22Rv1 (cell line): ENCODE results near the gene CCDC106.

ENCODE experiments used
- H3K27ac ChIP-seq: fragments of 450-650 bp; 2 replicates; pipeline ENCODE4 v1.5.1; 2017
- CTCF ChIP-seq: fragments of 450-650 bp; IDR thresholded peaks from 2 replicates; pipeline ENCODE4 v1.5.1; 2017; ENCODE audit warnings: mild to moderate bottlenecking
- ZFX ChIP-seq: fragments of 450-650 bp; IDR thresholded peaks from 2 replicates; pipeline ENCODE4 v1.6.1; 2017; ENCODE audit warnings: antibody characterized with exemption, borderline replicate concordance

CCDC106 gene

GRCh38 chr19:55660404-55660803, 12.4 kb downstream of the CCDC106 start:
- TF ChIP-seq CTCF = no peak
- no peak for TF ChIP-seq ZFX
- no peak overlapping the region for H3K27ac ChIP-seq

GRCh38 chr19:55660991-55661390, 13.0 kb downstream of the CCDC106 start:
- no peak for TF ChIP-seq CTCF
- no peak for TF ChIP-seq ZFX
- H3K27ac ChIP-seq = no peak overlapping the region

- H3K27ac ChIP-seq = no peak overlapping the region
- TF ChIP-seq ZFX = no peak
- no peak for TF ChIP-seq CTCF
Observed at GRCh38 chr19:55661826-55662225, 13.8 kb downstream of the CCDC106 start.

GRCh38 chr19:55663846-55664536, 16.0 kb downstream of the CCDC106 start:
- no peak overlapping the region for H3K27ac ChIP-seq
- no peak for TF ChIP-seq ZFX
- no peak for TF ChIP-seq CTCF

- no peak overlapping the region for H3K27ac ChIP-seq
- TF ChIP-seq ZFX = no peak
- no peak for TF ChIP-seq CTCF
Observed at GRCh38 chr19:55666343-55667005, 18.5 kb downstream of the CCDC106 start.

- H3K27ac ChIP-seq = no peak overlapping the region
- no peak for TF ChIP-seq CTCF
- no peak for TF ChIP-seq ZFX
Observed at GRCh38 chr19:55667006-55667381, 19.0 kb downstream of the CCDC106 start.

- no peak overlapping the region for H3K27ac ChIP-seq
- TF ChIP-seq ZFX = no peak
- no peak for TF ChIP-seq CTCF
Observed at GRCh38 chr19:55667511-55667910, 19.5 kb downstream of the CCDC106 start.
